GM19324 (cell line): ENCODE measurements around the gene ZNF33A.
"Not testable (repeated sequence)": the region's sequence is repeated elsewhere in the genome, so short reads cannot be mapped to it uniquely, and the experiment has no call there.

Source experiments
- ATAC-seq: cut with Tn5 transposase; IDR thresholded peaks from one replicate; pipeline ENCODE4 v1.9.1; 2021; ENCODE audit warnings: mild to moderate bottlenecking, moderate library complexity; ENCODE audit not compliant: unreplicated experiment, low FRiP score

The ZNF33A gene

DNA sequence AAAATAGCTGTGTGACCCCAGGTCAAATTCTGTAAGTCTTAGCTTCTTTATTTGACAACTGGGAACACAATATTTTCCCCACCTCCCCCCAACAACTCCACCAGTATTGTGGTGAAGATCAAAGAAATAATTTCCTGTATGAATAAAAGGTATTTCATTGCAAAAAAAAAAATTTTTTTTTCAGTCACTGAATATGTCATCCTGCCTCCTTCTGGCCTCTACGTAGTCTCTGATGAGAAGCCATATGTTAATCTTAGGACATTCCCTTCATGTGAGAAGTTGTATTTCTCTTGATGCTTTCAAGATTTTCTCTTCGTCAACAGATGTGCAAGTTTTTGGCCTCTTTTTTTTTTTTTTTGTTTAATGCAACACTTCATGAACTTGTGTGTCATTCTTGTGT lies 33.0 kb downstream of the ZNF33A start:
- ATAC-seq: no peak

DNA sequence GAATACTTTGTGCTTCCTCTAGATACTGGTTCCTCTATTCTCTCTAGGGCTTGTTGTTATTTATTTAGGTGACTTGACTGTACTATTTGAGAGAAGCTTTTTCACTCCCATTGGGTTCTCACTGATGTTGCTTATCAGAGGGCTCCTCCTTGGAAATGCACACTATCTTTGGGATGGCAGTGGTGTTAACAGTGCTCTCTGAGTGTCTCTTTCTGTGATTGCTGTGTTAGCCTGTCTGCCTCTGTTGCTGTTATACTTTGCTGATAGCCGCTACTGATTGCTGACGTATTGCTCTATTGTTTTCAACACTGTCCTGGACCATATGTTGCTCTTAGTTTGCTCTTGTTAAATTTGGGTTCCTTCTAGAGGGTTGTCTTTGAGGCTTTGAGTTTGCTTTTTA lies 34.7 kb downstream of the ZNF33A start:
- no peak for ATAC-seq

DNA sequence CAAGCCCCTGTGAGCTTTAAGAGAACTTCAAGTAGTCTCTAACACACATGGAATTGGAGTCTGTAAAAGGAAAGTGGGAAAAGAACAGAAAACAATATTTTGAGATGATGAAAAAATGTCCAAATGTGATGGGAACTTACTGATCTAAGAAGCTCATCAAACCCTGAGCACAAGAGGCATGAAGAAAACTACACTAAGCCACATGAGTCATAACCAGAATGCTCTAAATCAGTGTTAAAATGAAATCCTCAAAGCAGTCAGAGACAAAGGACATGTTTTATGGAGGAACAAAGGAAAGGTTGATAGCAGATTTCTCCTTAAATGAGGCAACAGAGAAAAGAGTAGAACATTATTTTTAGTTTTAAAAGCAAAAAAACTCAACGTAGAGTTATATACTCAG lies 37.2 kb downstream of the ZNF33A start:
- ATAC-seq: no peak

DNA sequence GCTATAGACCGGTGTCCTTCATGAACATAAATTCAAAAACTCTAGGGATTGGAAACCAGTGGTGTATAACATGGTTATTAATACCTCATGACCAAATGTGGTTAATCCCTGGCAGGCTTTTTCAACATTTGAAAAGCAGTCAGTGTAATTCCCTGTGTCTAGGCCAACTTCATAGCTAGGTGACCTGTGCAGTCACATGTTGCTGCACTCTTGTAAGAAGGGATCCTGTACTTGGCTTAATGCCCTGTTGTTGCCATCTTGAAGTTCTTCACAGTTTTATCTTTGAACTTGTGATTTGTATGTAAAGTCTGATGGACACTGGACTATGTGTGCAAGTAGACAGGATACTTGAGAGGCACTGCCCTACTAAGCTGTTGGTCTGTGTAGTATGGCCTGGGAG lies 39.7 kb downstream of the ZNF33A start:
- no peak for ATAC-seq

DNA sequence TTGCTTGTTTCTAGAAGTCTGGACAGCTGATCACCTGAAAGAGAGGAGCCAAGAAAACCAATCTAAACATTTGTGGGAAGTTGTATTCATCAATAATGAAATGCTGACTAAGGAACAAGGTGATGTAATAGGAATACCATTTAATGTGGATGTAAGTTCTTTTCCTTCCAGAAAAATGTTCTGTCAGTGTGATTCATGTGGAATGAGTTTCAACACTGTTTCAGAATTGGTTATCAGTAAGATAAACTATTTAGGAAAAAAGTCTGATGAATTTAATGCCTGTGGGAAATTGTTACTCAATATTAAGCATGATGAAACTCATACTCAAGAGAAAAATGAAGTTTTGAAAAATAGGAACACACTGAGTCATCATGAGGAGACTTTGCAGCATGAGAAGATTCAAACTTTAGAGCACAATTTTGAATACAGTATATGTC lies 43.9 kb downstream of the ZNF33A start:
- ATAC-seq: no peak

DNA sequence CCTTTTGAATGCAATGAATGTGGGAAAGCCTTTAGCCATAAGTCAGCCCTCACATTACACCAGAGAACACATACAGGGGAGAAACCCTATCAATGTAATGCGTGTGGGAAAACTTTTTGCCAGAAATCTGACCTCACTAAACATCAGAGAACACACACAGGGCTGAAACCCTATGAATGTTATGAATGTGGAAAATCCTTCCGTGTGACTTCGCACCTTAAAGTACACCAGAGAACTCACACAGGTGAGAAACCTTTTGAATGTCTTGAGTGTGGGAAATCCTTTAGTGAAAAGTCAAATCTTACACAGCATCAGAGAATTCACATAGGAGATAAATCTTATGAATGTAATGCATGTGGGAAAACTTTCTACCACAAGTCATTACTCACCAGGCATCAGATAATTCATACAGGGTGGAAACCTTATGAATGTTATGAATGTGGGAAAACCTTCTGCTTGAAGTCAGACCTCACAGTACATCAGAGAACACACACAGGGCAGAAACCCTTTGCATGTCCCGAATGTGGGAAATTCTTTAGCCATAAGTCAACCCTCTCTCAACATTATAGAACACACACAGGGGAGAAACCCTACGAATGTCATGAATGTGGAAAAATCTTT lies 44.9 kb downstream of the ZNF33A start:
- ATAC-seq: not testable (repeated sequence)

DNA sequence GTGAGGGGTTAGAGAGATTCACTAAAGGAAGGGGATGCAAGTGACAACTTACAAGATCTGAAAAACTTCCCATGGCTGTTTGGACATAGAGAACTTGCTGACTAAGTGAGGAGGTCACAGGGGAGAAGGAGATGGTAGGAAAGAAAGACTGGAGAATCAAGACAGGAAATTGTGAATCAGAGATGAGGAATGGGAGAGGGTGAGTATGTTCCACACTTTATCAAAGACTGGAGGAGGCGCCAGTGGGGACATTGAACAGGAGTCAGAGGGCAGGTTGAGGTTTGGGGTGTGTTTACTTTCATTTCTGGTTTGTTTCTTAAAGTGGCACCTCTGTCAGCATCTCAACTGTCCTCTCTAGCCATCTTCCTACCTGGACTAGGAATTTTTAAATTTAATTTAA lies 59.2 kb downstream of the ZNF33A start:
- not testable (repeated sequence) for ATAC-seq

DNA sequence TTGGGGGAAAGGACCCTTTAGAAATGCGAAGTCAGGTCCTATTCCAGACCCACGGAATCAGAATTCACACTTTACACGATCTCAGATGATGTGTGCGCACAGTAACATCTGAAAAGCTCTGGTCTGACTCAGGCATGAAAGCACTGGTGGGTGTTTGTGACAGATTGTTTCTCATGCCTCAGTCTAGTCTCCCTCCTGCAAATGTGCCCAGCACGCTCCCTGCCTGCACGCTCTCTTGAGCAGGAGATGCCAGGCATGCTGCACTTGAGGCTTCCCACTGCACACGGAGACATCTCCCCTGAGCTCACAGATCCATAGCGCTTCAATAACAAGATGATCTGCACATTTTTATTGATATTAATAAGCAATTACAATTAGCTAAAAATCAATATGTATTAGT lies 60.0 kb downstream of the ZNF33A start:
- no peak for ATAC-seq

DNA sequence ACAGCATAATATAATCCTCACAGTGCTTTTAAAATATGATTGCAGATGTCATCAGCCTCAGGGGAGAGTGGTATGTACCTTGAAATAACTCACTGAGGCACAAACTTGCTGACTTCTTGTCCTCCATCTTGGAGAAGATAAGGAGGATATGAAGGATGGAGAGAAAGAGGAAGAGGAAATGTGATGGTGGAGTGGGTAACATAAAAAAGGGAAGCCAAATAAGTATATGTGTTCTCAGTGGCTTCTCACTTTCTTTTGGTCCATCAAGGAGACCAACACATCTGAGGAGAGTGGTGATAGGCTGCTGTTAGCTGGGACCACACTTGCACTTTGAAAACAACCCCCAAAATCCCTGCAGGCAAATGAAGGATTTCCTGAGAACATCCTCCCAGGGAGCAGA lies 62.1 kb downstream of the ZNF33A start:
- no peak for ATAC-seq

DNA sequence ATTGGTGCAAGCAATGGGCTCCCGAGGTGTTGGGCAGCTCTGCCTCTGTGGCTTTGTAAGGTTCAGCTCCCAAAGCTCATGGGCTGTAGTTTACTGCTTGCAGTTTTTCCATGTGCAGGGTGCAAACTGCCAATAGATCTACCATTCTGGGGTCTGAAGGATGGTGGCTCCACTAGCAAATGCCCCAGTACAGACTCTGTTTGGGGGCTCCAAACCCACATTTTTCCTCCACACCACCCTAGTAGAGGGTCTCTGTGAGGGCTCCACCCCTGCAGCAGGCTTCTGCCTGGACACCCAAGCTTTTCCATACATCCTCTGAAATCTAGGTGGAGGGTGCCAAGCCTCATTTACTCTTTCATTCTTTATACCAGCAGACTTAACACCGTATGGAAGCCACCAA lies 66.2 kb downstream of the ZNF33A start:
- ATAC-seq: no peak

DNA sequence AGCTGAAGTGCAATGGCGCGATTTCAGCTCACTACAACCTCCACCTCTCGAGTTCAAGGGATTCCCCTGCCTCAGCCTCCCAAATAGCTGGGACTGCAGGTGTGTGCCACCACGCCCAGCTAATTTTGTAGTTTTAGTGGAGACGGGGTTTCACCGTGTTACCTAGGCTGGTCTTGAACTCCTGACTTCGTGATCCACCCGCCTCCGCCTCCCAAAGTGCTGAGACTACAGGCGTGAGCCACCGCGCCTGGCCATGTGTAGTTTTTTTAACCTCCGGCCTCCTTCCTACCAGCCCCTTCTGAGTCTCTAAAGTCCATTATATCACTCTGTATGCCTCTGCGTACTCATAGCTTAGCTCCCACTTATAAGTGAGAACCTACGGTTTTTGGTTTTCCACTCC lies 82.8 kb downstream of the ZNF33A start:
- ATAC-seq: not testable (repeated sequence)

DNA sequence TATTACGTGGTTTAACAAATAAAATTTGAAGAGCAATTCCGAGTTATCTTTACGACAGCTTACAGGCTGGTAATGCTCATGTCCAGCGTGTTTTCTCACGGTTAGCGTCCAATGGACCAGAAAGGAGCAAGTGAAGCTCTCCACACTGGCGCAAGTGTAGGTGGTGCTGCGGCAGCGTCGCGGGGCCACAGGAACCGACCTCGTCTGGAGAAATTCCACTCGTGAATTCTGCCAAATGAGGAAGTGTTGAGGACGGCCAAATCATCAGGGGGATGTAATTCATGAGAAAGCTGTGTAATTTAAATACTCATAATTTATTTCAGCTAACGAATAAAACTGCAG lies 83.3 kb downstream of the ZNF33A start:
- peak; percentile 34 for ATAC-seq

DNA sequence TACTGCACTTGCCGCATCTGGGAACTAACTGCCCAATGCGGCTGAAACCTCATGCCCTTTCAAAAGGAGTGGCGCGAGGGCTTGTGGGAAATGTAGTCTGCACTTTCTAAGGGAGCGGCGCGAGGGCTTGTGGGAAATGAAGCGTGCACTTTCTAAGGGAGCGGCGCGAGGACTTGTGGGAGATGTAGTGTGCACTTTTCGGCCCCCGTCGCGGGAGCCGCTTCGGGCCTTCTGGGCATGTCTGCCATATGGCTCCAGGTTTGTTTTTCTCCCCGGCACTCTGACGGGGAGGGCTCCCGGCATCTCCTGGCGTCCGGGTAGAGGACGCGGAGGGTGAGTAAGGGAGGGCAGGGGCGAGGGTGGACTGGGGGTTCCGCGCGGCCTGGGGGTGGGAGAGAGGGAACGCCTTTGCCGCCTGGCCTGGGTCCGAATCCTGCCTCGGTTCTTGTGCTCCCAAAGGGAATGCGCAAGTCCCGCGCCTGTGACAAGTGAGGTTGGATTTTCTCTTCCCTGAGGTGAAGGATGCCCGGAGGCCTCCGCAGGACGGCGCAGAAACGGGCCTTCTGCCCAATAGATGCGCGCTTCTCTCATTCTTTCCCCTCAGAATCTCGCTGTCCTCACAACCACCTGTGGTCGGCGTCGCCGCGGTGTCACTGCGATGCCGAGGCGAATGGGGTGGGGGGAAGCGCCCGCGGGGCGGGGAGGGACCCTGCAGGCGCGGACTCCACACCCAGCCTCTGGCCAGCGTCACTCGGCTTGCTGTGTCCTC lies 83.9 kb downstream of the ZNF33A start, which contains the start of gene ZNF37A:
ZNF37A (plus strand) TSS at position 180 of the 769 bp plus-strand sequence. CDS start 2,281 bp downstream, outside the sequence.
- ATAC-seq: peak; percentile 94

DNA sequence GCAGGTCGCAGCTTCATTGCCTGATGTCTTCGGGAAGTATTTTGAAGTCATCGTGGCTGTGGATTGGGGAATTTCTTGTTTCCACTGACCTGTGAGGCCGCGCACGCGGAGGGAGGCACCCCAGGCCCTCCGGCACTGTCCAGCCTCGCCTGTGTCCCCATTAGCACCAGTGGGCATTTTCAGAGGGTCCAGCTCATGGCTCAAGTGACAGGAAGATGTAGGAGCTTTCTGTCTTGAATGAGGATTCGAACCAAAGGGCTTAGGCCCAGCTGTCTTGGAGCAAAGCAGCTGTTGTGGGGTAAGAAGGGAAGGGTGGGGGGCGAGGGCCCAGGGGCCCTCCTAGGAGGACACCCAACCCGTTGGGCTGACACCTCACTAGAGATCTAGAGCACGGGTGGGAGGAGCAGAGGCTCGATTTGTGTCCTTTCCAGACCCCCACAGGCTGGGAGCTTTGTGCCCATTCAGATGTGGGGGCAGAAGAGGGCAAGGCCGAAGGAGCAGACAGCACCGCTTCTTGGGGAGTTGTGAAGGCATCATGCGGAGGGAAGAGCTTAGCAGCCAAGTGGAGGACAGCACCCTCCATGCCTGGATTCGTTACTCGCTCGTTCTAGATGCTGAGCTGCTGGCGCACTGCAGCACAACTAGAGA lies 84.6 kb downstream of the ZNF33A start:
- ATAC-seq: no peak

DNA sequence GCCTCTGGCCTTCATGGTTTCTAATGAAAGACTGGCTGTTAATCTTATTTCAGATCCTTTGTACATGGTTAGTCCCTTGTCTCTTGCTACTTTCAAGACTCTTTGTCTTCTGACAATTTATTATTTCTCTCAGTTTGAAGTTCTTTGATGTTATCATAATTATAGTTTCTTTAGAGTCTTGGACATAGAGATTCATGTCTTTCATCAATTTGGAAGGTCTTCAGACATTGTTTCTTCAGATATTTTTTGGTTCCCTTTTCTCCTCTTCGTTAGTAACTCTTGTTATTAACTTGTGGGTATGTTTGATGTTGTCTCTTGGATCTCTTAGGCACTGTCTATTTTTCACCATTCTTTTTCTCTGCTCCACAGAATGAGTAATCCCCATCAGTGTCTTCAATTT lies 92.4 kb downstream of the ZNF33A start:
- no peak for ATAC-seq

DNA sequence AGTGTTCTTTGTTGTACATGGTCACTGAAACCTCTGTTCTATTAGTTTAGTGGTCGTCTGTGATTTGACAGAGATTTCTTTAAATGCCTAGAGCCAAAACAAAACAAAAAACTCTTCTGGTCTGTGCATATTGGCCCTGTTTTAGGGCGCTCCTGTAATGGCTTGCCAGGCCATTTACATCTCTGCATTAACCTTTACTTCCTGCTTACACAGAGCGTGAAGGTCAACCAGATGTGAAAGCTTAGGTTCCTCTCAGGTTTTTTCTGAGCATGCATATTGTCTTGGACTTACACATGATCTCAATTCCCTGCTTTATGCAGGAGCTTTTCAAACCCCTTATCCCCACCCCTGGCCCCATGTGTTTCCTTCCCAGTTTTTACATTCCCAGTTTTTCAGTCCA lies 93.3 kb downstream of the ZNF33A start:
- peak; percentile 57 for ATAC-seq

DNA sequence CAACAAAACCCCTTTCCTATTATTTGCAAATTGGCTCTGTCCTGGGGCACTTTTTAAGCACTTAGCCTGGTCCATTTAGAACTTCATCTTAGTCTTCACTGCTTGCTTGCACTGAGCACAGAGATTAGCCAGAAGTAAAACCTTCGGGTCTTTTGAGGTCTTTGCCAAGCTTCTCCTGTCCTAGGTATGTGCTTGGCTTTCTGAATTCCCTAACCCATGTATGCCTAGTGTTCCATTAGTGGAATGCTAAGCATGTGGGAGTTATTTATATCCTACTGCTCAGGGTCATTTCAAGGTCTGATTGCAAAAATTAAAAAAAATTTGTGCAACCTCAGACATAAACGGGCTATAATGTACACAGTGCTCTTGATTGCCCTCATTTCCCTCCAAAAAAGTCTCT lies 101.7 kb downstream of the ZNF33A start:
- no peak for ATAC-seq
